Activated T-cell treated with anti-CD3 and anti-CD28 coated beads, Interleukin-2, amount 50 U/mL, for 1 hour (primary cell): ENCODE results near the gene DGCR2.
"Not testable (repeated sequence)": the region's sequence is repeated elsewhere in the genome, so short reads cannot be mapped to it uniquely, and the experiment has no call there.

Source experiments
- DNase-seq: peaks from one replicate; pipeline ENCODE4 v3.0.0-alpha.2; 2020

DGCR2 gene

DNA sequence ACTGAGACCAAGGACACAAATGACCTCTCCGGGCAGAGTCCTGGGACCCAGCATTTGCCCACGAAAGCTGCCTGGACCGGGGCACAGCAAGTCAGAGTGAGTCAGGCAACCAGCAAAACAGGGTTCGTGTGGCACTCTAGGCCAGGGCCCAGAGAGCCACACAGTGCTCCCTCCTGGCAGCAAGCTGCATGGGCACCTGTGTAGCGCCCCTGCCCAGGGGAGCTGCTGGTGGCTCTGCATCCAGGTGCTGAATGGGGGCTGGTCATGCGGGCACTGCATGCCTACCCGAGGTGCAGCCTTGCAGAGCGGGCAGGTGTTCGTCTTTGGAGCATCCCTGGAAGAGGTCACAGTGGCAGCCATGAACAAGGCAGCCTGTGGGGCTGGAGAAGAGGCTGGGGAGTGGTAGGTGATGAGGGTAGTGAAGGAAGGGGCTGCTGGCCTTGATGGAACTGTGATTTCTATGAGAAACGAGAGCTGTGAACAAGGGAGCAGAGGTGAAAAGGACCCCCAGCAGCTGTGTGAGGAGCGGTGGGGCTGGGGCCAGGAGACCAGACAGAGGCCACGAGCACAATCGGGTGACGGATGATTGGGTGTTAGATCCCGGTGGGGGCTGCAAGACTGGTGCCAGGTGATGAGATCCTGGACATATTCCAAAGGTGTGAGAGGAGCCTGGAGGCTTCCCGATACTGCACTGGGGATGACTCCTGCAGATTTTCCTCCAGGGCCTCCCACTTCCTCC, 63.3 kb downstream of the DGCR2 start:
- no peak for DNase-seq

DNA sequence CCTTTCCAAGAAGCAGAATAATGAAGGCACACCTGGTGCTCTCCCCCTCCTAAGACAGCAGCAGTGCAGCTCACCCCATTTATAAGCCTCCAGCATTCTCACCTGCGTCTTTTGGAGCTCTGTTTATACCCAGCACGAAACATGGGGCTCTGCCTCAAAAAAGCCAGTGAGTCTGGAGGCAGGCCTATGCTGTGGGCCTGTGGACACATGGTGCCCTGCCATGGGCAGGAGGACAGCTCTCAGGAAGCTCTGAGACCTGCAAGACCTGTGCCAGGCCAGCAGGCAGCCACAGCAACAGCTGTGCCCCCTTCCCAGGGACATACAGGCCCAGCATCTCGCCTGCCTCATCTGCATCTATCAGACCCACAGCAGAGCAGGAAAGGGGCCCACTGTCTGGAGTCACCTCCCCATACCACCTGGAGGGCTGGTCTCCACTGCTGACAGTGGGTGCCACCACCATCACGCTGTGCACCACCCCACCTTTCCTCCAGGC, 64.2 kb downstream of the DGCR2 start:
- no peak for DNase-seq

DNA sequence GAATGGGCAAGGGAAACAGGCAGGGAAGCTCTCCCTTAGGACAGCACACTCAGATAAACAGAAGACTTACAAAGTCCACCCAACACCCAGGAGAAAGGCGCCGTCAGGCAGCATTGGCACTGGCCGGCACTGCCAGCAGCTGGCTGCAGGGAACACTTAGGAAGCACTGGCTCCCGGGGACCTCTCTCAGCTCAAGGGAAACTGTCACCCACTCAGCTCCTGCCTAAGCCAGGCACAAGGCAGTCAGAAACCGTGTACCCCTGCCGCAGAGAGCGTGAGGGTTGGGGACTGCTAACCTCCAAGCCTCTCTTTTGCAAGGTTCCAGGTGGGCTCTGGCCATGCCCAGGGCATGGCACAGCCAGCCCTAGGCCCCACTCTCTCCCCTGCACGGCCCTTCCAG, 64.7 kb downstream of the DGCR2 start:
- DNase-seq = no peak

DNA sequence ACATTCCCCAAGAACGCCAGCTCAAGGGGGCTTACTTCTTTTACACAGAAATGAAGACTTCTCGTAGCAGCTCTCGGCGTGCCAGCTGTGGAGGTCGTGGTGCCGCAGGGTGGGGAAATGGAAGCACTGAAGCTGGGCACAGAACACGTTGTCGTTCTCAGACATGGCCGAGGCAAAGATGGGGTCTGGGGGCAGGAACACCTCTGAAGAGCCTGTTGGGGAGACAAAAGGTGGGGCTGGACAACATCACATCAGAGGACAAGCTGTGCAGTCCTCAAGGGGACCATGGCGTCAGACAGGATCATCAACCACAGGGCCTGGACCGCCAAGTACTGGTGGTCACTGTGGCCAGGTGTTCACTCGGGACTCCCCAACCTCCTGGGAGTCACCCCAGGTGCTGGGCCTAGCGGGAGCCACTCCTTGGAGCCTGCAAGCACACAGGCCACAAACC, 65.2 kb downstream of the DGCR2 start:
- no peak for DNase-seq

DNA sequence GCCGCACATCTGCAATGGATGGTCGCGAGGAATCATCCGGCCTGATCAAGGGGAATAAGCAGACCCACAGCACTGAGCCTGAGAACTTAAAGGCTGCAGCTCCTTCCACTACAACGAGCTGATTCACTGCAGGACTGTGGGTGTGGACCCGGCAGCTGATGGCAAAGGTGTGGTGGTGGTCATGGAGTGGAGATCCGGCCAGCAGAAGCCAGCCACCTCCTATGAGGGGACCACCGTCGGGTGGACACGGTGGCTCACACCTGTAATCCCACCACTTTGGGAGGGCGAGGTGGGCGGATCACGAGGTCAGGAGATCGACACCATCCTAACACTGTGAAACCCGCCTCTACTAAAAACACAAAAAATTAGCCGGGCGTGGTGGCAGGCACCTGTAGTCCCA, 66.4 kb downstream of the DGCR2 start:
- DNase-seq = no peak

DNA sequence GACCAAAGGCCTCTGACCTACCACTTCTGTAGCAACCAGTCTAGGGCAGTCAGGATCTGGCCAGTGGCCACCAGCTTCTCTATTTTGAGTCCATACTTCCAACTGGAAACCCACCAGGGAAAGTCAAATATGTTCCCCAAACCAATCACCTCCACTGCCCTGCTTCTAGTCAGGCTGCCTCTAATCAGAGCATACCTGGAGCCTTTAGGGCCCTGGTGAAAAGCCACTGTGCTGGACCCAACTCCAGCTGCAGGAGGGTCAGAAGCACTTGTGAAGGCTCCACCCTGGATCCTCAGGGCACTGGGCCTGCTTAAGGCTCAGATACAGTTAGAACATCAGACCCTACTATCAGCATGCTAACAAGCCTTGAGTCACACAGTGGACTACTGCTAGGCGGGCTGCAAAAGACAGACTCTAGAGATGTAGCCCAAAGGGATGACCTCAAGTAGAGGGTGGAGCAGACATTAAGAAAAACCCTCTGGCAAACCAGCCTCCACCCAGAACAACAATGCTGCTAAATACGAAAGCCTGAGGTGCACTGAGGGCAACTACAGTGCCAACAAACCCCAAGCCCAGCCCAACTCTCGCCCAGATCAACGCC, 69.2 kb downstream of the DGCR2 start:
- DNase-seq = no peak

DNA sequence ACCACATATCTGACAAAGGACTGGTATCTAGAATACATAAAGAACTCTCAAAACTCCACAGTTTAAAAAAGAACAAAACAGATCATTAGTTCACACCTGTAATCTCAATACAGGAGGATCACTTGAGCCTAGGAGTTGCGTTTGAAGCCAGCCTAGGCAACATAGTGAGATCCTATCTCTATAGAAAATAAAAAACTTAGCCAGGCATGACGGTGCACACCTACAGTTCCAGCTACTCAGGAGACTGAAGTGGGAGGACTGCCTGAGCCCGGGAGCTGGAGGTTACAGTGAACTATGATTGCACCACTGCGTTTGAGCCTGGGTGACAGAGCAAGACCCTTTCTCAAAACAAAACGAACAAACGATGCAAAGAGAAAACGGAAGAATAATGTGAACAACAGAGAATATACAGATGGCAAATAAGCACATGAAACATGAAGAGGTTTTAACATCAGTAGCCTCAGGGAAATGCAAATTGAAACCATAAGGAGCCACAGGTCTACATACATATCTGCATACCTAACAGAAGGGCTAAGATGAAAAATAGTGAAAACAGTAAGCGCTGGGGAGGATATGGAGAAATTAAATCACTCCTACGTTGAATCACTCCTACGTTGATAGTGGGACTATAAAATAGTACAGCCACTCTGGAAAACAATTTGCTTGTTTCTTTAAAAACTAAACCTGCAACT, 70.7 kb downstream of the DGCR2 start:
- DNase-seq = no peak

DNA sequence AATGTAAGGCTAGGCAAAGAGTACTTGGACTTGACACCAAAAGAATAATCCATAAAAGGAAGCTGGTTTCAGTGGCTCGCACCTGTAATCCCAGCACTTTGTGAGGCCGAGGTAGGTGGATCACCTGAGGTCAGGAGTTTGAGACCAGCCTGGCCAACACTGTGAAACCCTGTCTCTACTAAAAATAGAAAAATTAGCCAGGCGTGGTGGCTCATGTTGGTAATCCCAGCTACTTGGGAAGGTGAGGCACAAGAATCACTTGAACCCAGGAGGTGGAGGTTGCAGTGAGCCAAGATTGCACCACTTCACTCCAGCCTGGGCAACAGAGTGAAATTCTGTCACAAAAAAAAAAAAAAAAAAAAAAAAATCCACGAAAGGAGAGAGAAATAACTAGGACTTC, 71.4 kb downstream of the DGCR2 start:
- DNase-seq = not testable (repeated sequence)

DNA sequence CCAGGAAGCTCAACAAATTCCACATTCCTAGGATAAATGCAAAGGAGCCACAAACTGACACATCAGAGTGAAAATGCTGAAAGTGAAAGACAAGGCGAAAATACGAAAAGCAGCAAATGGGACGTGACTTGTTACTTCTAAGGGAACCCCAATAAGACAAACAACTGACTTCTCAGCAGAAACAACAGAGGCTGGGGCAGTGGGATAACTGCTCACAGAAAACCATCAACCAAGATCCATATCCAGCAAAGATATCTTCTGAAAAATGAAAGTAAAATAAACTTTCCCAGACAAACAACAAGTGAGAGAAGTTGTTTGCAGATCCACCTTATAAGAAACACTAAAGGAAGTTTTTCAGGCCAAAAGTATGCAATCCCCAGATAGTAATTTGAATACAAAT, 72.1 kb downstream of the DGCR2 start:
- no peak for DNase-seq

DNA sequence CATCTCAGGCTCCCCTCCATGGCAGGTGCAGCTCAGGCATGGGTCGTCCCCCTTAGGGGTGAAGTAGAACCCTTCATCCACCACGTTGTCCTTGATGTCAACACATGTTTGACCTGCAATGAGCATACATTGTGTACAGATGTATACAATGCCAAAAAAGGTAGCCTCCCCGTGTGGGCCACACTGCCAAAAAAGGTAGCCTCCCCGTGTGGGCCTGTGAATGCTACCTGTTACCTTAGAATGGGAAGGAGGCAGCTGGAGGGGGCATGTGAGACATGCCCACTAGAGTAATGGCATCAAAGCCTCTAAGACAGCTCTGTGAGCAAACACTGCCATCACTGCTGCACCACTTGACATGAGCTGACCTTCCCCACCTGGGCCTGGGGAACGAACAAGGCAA, 73.7 kb downstream of the DGCR2 start:
- no peak for DNase-seq

DNA sequence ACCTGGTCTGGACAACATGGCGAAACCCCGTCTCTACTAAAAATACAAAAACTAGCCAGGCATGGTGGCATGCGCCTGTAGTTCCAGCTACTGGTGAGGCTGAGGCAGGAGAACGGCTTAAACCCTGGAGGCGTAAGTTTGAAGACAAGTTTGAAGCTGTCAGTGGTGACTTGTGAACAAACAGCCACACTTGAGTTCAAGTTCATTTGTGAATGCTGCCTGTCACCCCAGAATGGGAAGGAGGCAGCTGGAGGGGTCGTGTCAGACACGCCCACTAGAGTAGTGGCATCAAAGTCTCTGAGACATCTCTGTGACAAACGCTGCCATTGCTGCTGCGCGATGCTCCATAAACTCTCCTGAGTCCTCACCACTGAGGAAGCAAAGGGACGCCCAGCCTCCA, 74.2 kb downstream of the DGCR2 start:
- no peak for DNase-seq

DNA sequence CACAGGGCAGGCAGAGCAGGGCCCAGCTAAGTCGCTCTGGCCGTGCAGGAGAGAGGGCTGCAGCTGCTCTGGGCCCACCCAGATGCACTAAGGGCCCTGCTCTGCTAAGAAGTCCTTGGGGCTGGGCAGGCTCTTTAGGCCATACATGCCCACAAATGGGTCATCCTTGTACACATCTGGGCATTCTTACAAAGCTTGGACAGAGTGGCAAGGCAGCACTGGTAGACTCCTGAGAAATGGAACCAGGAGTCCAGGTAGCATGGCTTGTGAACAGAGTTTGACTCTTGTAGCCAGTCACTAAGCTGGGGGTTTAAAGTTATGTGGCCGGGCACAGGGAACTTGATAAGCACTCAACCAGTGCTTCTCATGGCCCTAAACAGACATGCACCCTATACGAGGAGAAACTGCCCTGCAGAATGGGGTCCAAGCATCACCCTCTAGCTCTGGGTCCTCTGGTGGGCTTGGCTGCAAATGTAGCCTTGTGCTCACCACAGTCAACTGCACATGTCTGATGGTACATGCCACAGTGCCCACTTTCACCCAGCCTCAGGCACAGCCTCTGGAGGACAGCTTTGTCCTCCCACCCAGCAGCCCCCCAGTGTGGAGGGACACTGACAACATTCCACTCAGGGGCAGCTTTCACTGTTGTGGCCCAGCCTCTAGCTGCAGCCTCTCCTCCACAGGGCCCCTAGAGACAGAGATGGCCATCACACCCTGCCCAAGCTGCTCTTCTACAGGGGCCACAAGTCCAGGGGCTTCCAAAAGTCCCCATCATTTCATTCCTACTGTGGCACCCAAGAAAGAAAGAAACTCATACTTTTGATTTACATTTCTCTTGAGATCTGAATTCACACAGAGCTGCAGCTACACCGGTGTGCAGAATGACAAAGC, 75.2 kb downstream of the DGCR2 start:
- no peak for DNase-seq

DNA sequence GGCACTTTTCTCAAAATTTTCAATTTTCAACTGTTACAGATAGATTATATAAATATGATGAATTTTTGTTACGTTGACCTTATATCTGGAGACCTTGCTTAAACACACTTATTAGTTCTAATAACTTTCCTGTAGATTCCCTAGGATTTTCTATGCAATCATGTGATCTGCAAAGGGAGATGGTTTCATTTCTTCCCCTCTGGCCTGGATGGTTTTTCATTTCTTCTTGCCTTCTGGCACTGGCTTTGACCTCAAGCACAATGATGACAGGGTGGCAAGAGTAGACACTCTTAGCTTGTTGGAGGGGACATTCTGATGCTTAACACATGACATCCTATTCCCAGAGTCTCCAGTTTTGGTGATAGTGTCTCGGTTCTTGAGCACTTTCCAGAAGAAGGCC, 75.9 kb downstream of the DGCR2 start:
- DNase-seq = no peak

DNA sequence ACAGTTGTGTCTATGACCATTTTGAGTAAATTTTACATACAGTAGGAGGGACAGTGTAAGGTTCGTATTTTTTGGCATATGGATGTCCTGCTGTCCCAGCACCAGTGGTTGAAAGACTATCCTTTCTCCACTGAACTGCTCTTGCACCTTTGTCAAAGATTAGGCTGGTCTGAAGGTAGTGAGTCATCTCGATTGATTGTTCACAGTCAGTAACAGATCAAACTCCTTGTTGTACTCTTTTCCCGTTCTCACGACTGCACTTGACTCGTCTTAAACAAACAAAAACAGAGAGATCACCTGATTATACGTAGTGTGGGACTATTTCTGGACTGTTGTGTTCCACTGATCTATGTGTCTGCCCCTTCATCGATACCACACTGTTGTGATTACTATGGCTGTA, 77.1 kb downstream of the DGCR2 start:
- no peak for DNase-seq

DNA sequence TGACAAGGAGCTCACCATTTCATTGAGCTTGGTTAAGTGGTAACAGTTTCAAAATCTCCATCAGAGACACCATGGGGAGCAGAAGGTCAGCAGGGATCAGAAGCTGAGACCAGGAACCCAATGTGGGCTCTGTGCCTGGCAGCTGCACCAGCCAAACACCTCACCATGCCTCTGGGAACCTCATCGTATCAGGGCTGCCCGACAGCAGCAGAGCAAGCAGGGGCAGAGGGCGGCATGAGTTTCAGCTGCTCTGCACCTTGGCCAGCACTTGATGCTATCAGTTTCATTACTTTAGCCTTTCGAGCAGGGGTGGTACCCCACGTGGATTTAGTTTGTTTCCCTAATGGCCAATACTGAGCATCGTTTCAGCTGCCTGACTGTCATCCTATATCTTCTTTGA, 77.8 kb downstream of the DGCR2 start:
- DNase-seq = no peak

DNA sequence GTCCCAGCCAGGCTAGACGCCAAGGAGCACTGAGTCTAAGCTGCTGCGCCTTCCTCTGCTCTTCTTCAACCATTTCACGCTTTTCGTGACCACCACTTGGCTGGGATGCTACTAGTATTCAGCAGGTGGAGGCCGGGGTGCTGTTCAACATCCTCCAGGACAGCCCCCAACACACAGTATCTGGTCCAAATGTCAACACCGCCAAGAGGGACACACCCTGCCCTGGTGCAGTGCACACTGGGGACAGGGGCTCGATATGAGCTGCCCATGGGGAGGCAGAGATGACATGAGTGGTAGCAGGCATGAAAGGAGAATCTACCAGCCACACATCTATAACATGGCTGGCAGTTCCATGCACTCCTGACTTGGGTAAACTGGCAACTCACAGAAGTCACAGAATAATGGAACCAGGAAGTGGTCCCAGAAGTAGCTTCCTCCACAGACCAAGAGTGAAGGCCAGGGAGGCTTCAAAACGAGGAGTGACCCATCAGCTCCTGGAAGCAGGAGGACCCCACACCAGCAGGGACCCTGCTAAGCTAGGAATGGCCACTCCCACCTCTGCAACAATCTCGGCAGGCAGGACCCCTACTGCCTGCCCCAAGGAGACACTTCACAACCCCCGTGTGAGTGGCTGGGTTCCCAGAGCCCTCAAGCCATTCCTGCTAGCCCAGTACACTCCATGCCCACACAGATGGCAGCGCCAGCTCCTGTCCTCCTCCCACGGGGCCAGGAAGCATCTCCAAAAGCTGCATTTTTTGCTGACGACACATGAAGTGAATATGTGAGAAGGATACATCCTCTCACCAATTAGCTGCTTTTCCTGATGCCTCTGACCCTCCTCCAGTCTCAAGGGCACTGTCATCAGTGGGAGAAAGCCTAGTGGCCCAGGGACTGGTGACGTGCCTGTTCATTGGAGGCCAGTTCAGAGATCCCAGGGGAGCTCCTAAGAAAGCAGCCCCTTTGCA, 78.8 kb downstream of the DGCR2 start:
- DNase-seq = no peak

DNA sequence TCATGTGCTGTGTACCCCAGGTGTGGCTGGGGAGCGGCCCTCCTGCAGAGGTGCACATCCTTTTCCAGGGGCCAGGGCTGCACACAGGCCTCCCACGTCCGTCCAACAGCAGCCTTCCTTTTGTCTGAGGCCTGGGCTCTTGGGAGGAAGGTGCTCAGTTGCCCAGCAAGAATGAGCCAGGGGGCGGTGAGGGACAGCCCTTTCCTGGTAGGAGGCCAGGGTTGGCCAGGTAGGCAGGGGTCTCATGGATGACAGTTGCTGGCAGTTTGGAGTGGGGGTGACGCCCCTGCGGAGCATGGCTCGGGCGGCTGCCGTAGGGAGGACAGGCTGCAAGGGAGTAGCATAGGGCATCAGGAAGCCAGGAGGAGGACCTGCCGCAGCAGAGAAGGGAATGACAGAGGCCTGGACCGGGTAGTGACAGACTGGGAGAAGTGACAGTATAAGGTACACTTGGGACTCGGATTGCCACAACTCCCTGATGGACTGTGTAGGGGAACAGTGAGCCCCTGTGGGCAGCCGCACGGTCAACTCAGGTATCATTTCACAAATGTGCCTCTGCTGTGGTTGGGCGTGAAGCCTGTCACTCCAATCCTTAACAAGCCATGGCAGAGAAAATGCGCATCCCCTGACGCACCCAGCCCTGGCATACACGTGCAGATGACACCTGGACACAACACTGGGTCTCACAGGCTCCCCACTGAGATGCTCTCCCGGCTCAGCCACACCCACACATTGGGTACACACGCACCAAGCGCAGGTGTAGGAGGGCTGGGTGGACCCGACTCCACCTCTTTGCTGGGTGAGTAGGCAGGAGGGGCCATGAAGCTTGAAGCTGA, 79.7 kb downstream of the DGCR2 start:
- DNase-seq = no peak

DNA sequence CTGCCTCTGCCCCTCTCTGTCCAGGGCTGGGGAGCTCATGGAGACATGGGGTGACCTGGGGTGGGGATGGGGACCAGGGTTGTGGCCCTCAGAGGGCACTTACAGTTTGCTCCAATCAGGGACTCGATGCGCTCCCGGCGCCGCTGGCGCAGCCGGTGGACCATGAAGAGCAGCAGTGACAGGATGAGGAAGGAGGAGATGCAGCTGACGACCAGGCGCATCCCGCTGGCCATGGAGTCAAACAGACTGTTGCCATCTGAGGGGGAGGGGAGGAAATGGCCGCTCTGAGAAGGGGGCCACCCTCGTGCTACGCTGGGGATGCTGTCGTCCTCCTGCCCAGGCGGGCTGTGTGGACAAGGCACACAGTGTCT, 80.5 kb downstream of the DGCR2 start:
- no peak for DNase-seq

DNA sequence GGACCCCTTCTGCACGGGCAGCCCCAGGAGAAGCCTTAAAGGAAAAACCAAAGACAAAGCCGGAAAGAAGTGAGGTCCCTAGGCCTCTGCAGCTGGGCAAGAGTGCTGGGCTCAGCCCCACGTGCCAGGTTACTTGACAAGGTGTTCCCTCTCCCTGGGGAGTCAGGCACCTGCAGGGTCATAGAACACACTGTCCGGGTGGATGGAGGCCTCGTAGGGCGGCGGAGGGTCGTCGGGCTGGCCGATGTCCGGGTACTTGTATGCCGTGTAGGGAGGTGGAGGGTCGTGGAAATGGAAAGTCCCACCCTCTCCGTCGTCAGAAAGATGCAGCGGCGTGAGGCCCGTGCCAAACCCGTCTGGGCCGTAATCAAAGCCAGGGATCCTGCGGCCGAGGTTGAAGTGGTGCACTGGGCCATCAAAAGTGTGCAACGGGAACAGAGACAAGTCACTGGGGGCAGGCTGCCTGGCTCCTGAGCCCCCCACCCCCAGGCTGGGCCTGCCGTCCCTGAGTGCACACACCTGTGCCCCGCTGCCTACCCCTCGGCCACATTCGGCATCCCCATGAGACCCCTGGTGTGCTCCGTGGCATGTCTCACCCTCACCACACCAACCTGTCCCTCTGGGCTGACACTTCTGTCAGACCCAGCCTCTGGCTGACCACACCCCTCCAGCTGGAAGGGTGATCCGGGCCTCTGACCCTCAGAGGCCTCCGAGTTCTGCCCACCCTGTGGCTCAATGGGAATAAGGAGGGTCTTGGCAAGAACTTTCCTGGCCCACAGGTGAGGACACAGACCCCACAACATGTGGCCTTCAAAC, 81.1 kb downstream of the DGCR2 start:
- peak; percentile 10 for DNase-seq

DNA sequence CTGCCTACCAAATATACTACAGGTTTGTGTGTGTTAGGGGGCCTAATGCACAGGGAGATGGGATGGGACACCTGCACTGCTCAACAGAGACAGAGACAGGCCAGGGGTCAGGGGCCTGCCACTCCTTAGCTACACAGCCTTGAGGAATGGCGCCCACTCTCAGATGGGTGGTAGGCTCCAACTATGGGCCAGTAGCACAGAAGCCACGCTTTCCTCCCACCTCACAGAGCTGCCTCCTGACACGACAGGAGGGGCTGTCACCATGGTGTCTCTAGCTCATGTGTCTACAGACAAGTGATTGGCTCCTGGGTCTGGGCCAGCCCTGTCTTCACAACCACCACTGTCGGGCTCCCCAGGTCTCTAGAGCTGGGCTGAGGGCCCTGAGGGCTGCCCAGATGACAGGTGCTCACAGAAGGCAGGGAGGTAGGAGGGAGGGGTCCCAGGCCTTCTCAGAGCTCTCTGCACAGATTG, 81.8 kb downstream of the DGCR2 start:
- no peak for DNase-seq
